Esophagus muscularis mucosa (tissue), 4 donors: Measurements from ENCODE around the gene ABI3. TPM values are rescaled to one million over a fixed set of nuclear protein-coding genes. Genes with fewer than 3 reads are reported as not detected.

Experiments
- DNase-seq: peaks from one replicate; pipeline ENCODE4 v3.0.0-alpha.2; 2017; ENCODE audit errors: extremely low spot score
- H3K27ac ChIP-seq, 4 donors: fragments of 200-600 bp; sonication (generic); replicated peaks in 1 of 4; 1 replicate in 3 of 4; 2 replicates in 1 of 4; pipeline ENCODE4 v1.5.1; 2016 to 2019; ENCODE audit warnings: mild to moderate bottlenecking in 1 of 4
- H3K27me3 ChIP-seq, 4 donors: fragments of 200-600 bp; sonication (generic); one replicate each; pipeline versions ENCODE4 v1.5.1 to v1.6.0; 2016 to 2019
- H3K36me3 ChIP-seq, 4 donors: fragments of 200-600 bp; sonication (generic); one replicate each; pipeline ENCODE4 v1.5.1; 2016 to 2019
- H3K4me1 ChIP-seq, 4 donors: fragments of 200-600 bp; sonication (generic); one replicate each; pipeline ENCODE4 v1.5.1; 2016 to 2019
- H3K4me3 ChIP-seq, 4 donors: fragments of 200-600 bp; sonication (generic); 1 replicate in 2 of 4; 2 replicates in 2 of 4; pipeline ENCODE4 v1.5.1; 2016 to 2019; ENCODE audit warnings: mild to moderate bottlenecking in 4 of 4, moderate library complexity in 1 of 4
- H3K9me3 ChIP-seq, 4 donors: fragments of 200-600 bp; sonication (generic); 1 replicate in 3 of 4; 2 replicates in 1 of 4; pipeline ENCODE4 v1.5.1; 2016 to 2019
- EP300 ChIP-seq: sonication (generic); formaldehyde crosslinking; IDR thresholded peaks from one replicate; pipeline ENCODE4 v1.6.1; 2017; ENCODE audit warnings: antibody characterized with exemption
- POLR2A ChIP-seq: fragments of 450-650 bp; IDR thresholded peaks from one replicate; pipeline ENCODE4 v1.6.1; 2017; ENCODE audit warnings: antibody characterized with exemption, moderate library complexity, mild to moderate bottlenecking, low read depth
- POLR2AphosphoS5 ChIP-seq, 2 donors: sonication (generic); formaldehyde crosslinking; IDR thresholded peaks; one replicate each; pipeline ENCODE4 v1.6.1; 2017; ENCODE audit warnings: antibody characterized with exemption in 2 of 2
- WGBS: methylation state at CpG from one replicate; pipeline ENCODE4 v1.1.5; 2018; 5-methylcytosine and 5-hydroxymethylcytosine counted together
- intact Hi-C: fragments of 100-400 bp; cut with DNase I; formaldehyde crosslinking; loops from one replicate; pipeline ENCODE4 v1.15.1; 2023
- total RNA-seq, 4 donors: library from RNA; depleted of rRNA; stranded (reverse); fragments of >200 nt; gene quantifications; one replicate each; pipeline versions ENCODE4 v1.1.0 to v1.2.1, GENCODE V29; 2016
- TF ChIP-seq, protein P1 (sequence below), 3 experiments: fragments of 200-600 bp in 2 of 3; fragments of 450-650 bp in 1 of 3; sonication (generic) in 2 of 3; IDR thresholded peaks; one replicate each; pipeline ENCODE4 v1.5.1; 2017 to 2019; ENCODE audit warnings: antibody characterized with exemption in 3 of 3, mild to moderate bottlenecking in 2 of 3, moderate library complexity in 1 of 3

Gene ABI3
- total RNA-seq, 4 donors from 2014 or later, result 3.3 to 8.9 (median 6.3) TPM

DNA sequence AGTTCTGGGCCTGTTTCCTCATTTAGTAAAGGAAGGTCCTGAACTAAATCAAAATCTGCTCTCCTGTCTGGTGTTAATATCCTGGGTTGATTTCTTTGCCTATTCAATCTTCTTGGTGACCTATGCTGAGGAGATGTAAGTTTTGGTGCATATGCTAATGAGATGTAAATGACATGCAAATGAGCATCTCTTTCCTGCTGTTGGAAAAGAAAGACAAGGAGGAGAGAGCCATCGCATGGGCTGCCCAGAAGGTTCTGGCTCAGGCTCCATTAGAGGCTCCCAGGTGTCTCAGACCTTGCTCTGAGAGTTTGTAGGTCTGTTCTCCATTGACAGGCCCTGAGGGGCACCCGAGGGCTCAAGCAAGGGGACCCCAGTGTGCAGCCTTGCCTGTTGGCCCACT is 3.3 kb downstream of the ABI3 start:
- H3K4me1 ChIP-seq, result peaks cover 15 to 60% (median 44%) of the 10 kb centered on the region in 4 donors

DNA sequence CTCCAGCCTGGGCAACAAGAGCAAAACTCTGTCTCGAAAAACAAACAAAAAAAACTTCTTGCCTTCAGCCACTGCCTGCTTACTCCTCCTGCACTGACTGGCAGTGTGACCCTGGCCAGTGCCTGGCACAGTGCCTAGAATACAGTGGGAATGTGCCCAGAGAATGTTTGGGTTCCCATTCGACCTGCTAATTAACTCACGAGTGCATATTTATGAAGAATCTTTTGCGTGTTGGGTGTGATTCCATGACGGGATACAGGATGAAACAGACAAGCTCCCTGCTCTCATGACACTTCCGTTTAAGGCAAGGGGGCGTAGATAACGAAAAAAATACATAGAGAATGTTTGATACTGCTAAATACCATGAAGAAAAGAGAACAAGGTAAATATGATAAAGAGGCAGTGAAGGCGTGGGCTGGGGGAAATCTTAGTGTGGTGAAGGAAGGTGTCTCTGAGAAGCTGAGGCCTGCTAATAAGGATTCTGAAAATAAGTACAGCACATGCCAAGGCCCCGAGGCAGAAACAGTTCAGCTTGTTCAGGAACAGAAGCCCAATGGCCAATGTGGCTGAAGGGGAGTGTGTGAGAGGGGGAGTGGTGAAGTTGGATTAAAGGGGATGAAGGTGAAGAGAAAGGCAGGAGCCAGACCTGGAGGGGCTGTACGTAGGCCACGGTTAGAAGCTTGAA is 4.3 kb downstream of the ABI3 start:
- WGBS, result 51% methylated on average over 12 of the region's 12 CpGs
- peak in 1 of 2 donors; percentile 19 for TF ChIP-seq POLR2AphosphoS5 (IDR thresholded peaks at IDR 0.05)
- TF ChIP-seq EP300, result no peak
- Histone ChIP-seq H3K27ac (peak overlapping the region in 3 of 4 donors; percentile 20 to 38 (median 35)), H3K27me3 (peaks cover 0 to 33% (median 6%) of the 10 kb centered on the region in 4 donors), H3K9me3 (no peaks in the 10 kb centered on the region), H3K36me3 (peaks cover 0 to 16% (median 0%) of the 10 kb centered on the region in 4 donors), H3K4me3 (no peak overlapping the region), H3K4me1 (peaks cover 20 to 53% (median 43%) of the 10 kb centered on the region in 4 donors)
- intact Hi-C loops, result no loop called here
- DNase-seq, result no peak

More for the DNA sequence above, 3.3 kb downstream of the ABI3 start:
- H3K27ac ChIP-seq, result peak overlapping the region in 1 of 4 donors; percentile 35
- peaks cover 0 to 7% (median 0%) of the 10 kb centered on the region in 4 donors for H3K36me3 ChIP-seq
- intact Hi-C loops, result no loop called here
- H3K27me3 ChIP-seq, result peaks cover 0 to 33% (median 4%) of the 10 kb centered on the region in 4 donors
- no peak overlapping the region for H3K4me3 ChIP-seq
- H3K9me3 ChIP-seq, result no peaks in the 10 kb centered on the region
- WGBS, result 100% methylated on average over 1 of the region's 2 CpGs
- no peak for DNase-seq
- TF ChIP-seq EP300 (no peak), POLR2AphosphoS5 (IDR thresholded peaks at IDR 0.05) (no peak), POLR2A (no peak)
- TF ChIP-seq, protein P1, sequence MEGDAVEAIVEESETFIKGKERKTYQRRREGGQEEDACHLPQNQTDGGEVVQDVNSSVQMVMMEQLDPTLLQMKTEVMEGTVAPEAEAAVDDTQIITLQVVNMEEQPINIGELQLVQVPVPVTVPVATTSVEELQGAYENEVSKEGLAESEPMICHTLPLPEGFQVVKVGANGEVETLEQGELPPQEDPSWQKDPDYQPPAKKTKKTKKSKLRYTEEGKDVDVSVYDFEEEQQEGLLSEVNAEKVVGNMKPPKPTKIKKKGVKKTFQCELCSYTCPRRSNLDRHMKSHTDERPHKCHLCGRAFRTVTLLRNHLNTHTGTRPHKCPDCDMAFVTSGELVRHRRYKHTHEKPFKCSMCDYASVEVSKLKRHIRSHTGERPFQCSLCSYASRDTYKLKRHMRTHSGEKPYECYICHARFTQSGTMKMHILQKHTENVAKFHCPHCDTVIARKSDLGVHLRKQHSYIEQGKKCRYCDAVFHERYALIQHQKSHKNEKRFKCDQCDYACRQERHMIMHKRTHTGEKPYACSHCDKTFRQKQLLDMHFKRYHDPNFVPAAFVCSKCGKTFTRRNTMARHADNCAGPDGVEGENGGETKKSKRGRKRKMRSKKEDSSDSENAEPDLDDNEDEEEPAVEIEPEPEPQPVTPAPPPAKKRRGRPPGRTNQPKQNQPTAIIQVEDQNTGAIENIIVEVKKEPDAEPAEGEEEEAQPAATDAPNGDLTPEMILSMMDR (IDR thresholded peaks at IDR 0.05), result no peak

DNA sequence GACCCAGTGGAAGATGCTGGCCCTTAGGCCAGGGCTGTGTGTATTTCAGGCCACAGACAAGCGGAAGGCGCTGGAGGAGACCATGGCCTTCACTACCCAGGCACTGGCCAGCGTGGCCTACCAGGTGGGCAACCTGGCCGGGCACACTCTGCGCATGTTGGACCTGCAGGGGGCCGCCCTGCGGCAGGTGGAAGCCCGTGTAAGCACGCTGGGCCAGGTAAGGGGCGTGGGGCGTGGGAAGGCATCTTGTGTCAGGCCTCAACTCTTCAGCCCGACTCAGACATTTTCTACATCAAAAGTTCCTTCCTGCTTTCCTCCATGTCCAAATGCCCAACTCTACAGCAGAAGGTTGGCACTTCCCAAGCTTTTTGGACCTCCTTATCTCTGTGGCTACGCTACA is 6.0 kb downstream of the ABI3 start:
- H3K4me1 ChIP-seq, result peaks cover 20 to 52% (median 42%) of the 10 kb centered on the region in 4 donors
- 92% methylated on average over 6 of the region's 13 CpGs for WGBS

DNA sequence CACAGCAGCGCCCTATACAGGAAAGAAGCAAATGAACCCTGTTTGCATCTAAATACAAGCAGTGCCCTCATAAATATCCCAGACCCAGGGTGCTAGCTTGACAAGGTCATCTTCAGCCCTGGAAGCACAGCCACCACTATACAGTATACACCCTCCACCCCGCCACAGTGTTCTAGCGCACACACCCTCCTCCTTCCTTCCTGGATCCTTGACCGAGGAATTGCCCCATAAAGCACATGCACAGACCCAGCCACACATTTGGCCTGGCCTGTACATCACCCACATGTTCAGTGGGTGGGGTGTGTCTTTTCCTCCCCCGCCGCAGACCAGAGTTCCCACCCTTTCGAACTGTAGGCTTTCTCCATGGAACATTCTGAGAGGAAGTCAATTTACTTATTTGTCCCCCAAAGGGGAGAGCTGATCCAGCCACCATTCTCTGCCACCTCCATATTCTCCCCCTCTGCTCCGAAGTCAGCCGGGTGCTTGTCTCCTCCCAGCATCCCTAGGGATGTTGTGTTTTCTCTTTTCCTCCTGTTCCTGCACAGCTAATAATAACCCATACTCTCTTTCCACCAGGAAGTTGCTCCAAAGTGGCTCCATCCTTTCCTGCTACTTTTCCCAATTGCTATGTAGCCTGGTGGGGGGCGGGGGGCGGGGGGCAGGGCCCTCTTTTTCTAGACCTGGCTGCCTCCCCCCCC is 6.6 kb downstream of the ABI3 start:
- DNase-seq, result no peak
- Histone ChIP-seq H3K36me3 (peaks cover 0 to 26% (median 2%) of the 10 kb centered on the region in 4 donors), H3K4me1 (peaks cover 20 to 52% (median 42%) of the 10 kb centered on the region in 4 donors), H3K27me3 (peaks cover 0 to 45% (median 5%) of the 10 kb centered on the region in 4 donors), H3K4me3 (no peak overlapping the region), H3K9me3 (no peaks in the 10 kb centered on the region), H3K27ac (peak overlapping the region in 3 of 4 donors; percentile 12 to 53 (median 44))
- TF ChIP-seq POLR2AphosphoS5 (IDR thresholded peaks at IDR 0.05), result peak; percentile 38 to 65
- TF ChIP-seq EP300, result no peak
- TF ChIP-seq, protein P1 (IDR thresholded peaks at IDR 0.05), result no peak
- no peak for TF ChIP-seq POLR2A
- WGBS, result 68% methylated on average over 11 of the region's 11 CpGs
- intact Hi-C loops, result no loop called here

More for the DNA sequence above, 6.0 kb downstream of the ABI3 start:
- no peak for TF ChIP-seq POLR2A
- TF ChIP-seq, protein P1 (IDR thresholded peaks at IDR 0.05), result no peak
- no peak for TF ChIP-seq EP300
- no peak for TF ChIP-seq POLR2AphosphoS5 (IDR thresholded peaks at IDR 0.05)
- peaks cover 0 to 24% (median 2%) of the 10 kb centered on the region in 4 donors for H3K36me3 ChIP-seq
- peaks cover 0 to 38% (median 5%) of the 10 kb centered on the region in 4 donors for H3K27me3 ChIP-seq
- intact Hi-C loops, result no loop called here
- H3K9me3 ChIP-seq, result no peaks in the 10 kb centered on the region
- H3K4me3 ChIP-seq, result no peak overlapping the region
- no peak for DNase-seq
- peak overlapping the region in 3 of 4 donors; percentile 13 to 53 (median 50) for H3K27ac ChIP-seq
